Measurements from ENCODE around the gene SCYGR4.

DNA sequence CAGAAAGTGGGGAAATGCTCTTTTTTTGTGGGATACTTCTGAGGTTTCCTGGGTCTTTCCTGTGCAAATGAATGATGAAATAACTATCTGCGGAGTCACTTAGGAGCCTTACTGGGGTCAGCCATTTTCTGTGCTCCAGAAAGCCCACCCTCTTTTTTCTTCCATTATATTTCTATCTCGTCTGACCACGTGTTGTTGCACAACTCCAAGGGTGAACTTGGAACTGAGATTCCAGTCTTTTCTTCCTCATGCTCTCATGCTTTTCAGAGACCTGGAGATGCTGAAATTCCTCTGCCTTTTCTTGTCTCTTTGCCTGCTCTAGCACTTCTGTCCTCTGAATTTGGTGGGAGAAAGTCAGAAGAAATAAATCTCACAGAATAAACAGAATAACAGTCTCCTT, 44.5 kb downstream of the SCYGR4 start:
- TF ChIP-seq, protein P1, sequence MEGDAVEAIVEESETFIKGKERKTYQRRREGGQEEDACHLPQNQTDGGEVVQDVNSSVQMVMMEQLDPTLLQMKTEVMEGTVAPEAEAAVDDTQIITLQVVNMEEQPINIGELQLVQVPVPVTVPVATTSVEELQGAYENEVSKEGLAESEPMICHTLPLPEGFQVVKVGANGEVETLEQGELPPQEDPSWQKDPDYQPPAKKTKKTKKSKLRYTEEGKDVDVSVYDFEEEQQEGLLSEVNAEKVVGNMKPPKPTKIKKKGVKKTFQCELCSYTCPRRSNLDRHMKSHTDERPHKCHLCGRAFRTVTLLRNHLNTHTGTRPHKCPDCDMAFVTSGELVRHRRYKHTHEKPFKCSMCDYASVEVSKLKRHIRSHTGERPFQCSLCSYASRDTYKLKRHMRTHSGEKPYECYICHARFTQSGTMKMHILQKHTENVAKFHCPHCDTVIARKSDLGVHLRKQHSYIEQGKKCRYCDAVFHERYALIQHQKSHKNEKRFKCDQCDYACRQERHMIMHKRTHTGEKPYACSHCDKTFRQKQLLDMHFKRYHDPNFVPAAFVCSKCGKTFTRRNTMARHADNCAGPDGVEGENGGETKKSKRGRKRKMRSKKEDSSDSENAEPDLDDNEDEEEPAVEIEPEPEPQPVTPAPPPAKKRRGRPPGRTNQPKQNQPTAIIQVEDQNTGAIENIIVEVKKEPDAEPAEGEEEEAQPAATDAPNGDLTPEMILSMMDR (IDR thresholded peaks at IDR 0.05): no peak
- no peak for TF ChIP-seq POLR2A (IDR thresholded peaks at IDR 0.05)

Measured in thyroid gland (tissue), 4 donors.